PC-9 (cell line): ENCODE data around the gene CPAMD8. TPM values are rescaled to one million over a fixed set of nuclear protein-coding genes. Genes with fewer than 3 reads are reported as not detected.

Experiments used
- BruUV-seq: library from RNA; stranded (reverse); fragments of 400-500 nt; replicated peaks from 2 replicates; lab custom pipeline; 2021; lab: Mats Ljungman, UMichigan
- CTCF ChIA-PET: fragments of 300-600 bp; sonication (Branson Sonifier 250); formaldehyde crosslinking; loops from one replicate; lab custom pipeline; 2022; ENCODE audit warnings: antibody characterized with exemption; lab: Charles Lee
- POLR2A ChIA-PET: fragments of 300-600 bp; sonication (Branson Sonifier 250); formaldehyde crosslinking; loops from one replicate; lab custom pipeline; 2022; ENCODE audit warnings: antibody characterized with exemption; ENCODE audit not compliant: unreplicated experiment; lab: Charles Lee
- DNase-seq, 2 experiments: peaks; one replicate each; pipeline versions ENCODE4 v3.0.0 to v3.0.0-alpha.2; 2015 to 2022; ENCODE audit warnings: mixed read lengths in 1 of 2
- H2AFZ ChIP-seq: fragments of 200-600 bp; sonication (generic); 2 replicates; pipeline ENCODE4 v1.8.1; 2017; ENCODE audit warnings: antibody characterized with exemption
- H3F3A ChIP-seq: fragments of 200-600 bp; sonication (generic); 2 replicates; pipeline ENCODE4 v1.8.1; 2017; ENCODE audit warnings: antibody characterized with exemption, mild to moderate bottlenecking, low read depth; ENCODE audit not compliant: insufficient read depth
- H3K27ac ChIP-seq: fragments of 200-600 bp; sonication (generic); 2 replicates; pipeline ENCODE4 v1.6.1; 2016; ENCODE audit warnings: mixed run types
- H3K27me3 ChIP-seq: fragments of 200-600 bp; sonication (generic); 2 replicates; pipeline ENCODE4 v1.6.1; 2016; ENCODE audit warnings: low read depth, mixed run types; ENCODE audit not compliant: insufficient read depth
- H3K36me3 ChIP-seq: fragments of 200-600 bp; sonication (generic); 2 replicates; pipeline ENCODE4 v1.6.1; 2016; ENCODE audit warnings: low read depth, mixed run types
- H3K4me1 ChIP-seq: fragments of 200-600 bp; sonication (generic); replicated peaks from 2 replicates; pipeline ENCODE4 v1.6.1; 2016; ENCODE audit warnings: mixed run types; ENCODE audit not compliant: insufficient read depth
- H3K4me2 ChIP-seq: fragments of 200-600 bp; sonication (generic); 2 replicates; pipeline ENCODE4 v1.6.1; 2017; ENCODE audit warnings: mixed run types
- H3K4me3 ChIP-seq: fragments of 200-600 bp; sonication (generic); 2 replicates; pipeline ENCODE4 v1.6.1; 2016; ENCODE audit warnings: mixed run types
- H3K79me2 ChIP-seq: fragments of 200-600 bp; sonication (generic); 2 replicates; pipeline ENCODE4 v1.6.1; 2017; ENCODE audit warnings: low read depth, mixed run types
- H3K9me2 ChIP-seq: fragments of 200-600 bp; sonication (generic); 2 replicates; pipeline ENCODE4 v1.8.1; 2017; ENCODE audit warnings: mild to moderate bottlenecking; ENCODE audit not compliant: insufficient read depth
- H3K9me3 ChIP-seq: fragments of 200-600 bp; sonication (generic); 2 replicates; pipeline ENCODE4 v1.8.1; 2016; ENCODE audit warnings: low read depth; ENCODE audit not compliant: insufficient read depth
- H4K20me1 ChIP-seq: fragments of 200-600 bp; sonication (generic); 2 replicates; pipeline ENCODE4 v1.8.1; 2017; ENCODE audit not compliant: insufficient read depth
- CTCF ChIP-seq: fragments of 200-600 bp; sonication (generic); conservative IDR thresholded peaks from 2 replicates; pipeline ENCODE4 v1.6.1; 2017; ENCODE audit warnings: mixed run types, antibody characterized with exemption, mild to moderate bottlenecking, moderate library complexity
- EZH2 ChIP-seq: fragments of 200-600 bp; sonication (generic); IDR thresholded peaks from 2 replicates; pipeline ENCODE4 v1.8.0; 2017; ENCODE audit warnings: antibody characterized with exemption, low read depth
- intact Hi-C: fragments of 100-400 bp; cut with micrococcal nuclease; formaldehyde crosslinking; loops from one replicate; pipeline ENCODE4 v1.10.0; 2022; ENCODE audit not compliant: unreplicated experiment
- total RNA-seq: library from RNA; stranded (reverse); gene quantifications from 2 replicates; pipeline ENCODE4 v1.2.3, GENCODE V29; 2021

CPAMD8 gene
- total RNA-seq, 1 experiment from 2014 or later: 25.8 TPM

DNA sequence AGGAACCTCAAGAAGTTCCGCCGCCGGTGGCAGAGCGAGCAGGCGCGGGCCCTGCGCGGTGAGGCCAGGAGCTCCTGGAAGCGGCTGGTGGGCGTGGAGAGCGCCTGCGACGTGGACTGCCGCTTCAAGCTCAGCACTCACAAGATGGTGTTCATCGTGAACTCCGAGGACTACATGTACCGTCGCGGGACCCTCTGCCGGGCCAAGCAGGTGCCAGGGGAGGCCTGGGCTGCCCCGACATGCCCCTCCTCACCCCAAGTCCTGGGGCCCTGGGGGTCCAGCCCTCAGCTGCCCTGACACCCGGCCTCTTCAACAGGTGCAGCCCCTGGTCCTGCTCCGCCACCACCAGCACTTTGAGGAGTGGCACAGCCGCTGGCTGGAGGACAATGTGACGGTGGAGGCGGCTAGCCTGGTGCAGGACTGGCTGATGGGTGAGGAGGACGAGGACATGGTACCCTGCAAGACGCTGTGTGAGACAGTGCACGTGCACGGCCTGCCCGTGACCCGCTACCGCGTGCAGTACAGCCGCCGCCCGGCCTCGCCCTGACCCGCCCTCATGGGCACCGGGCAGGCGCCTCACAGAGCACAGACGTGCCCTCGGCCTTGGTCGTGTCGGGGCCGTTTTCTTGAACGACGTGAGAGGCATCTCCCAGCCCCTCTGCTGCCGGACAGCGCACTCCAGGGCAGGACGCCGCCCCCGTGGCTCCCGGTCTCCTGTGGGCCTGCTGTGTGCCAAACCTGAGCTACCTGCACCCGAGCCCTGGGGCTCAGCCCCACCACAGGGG, 148.2 kb downstream of the CPAMD8 start:
- H3K27me3 ChIP-seq: no peaks in the 10 kb centered on the region
- H3K27ac ChIP-seq: no peak overlapping the region
- no peak overlapping the region for H3K4me2 ChIP-seq
- H2AFZ ChIP-seq: no peak overlapping the region
- peaks cover 29% of the 10 kb centered on the region for H3K36me3 ChIP-seq
- ChIA-PET CTCF (no interaction called here), POLR2A (interaction anchor here (0.7 kb wide), 1 partner anchor 348 kb away, joined by 3 read pairs; no protein-coding TSS in a partner anchor)
- intact Hi-C loops: no loop called here
- peaks cover 3% of the 10 kb centered on the region; the same call in 1 of the 2 replicates for H4K20me1 ChIP-seq
- peaks cover 16% of the 10 kb centered on the region for H3K79me2 ChIP-seq
- H3K4me1 ChIP-seq: no peaks in the 10 kb centered on the region; the same call in 1 of the 2 replicates
- H3F3A ChIP-seq: peaks cover 10% of the 10 kb centered on the region; the same call in 1 of the 2 replicates
- BruUV-seq: no TSS peak
- TF ChIP-seq EZH2 (no peak), CTCF (no peak)
- no peak overlapping the region for H3K4me3 ChIP-seq
- H3K9me3 ChIP-seq: peaks cover 27% of the 10 kb centered on the region
- H3K9me2 ChIP-seq: no peaks in the 10 kb centered on the region
- DNase-seq: no peak

DNA sequence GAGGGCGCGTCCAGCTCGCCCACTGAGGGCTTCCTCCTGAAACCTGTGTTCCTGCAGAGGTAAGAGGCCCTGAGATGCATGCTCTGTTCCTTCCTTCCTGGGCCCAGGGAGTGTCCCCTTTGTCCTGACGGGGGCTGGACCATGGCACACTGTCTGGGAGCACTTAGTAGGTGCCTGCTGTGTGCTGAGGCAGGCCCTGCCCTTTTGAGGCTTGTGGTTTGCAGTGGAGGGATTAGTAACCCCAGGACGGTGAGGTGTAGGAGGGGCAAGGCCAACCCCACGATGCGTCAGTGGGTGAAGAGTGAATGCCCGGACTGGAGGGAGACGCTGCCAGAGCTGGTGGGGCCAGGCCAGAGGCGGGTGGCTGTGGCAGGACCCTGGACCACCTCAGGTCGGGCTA, 149.0 kb downstream of the CPAMD8 start:
- TF ChIP-seq EZH2: no peak
- no peak for TF ChIP-seq CTCF
- POLR2A ChIA-PET: no interaction called here
- Histone ChIP-seq H3K4me3 (no peak overlapping the region), H3K9me3 (peaks cover 19% of the 10 kb centered on the region), H3F3A (peaks cover 7% of the 10 kb centered on the region; the same call in 1 of the 2 replicates), H3K4me1 (no peaks in the 10 kb centered on the region; the same call in 1 of the 2 replicates), H3K36me3 (peaks cover 29% of the 10 kb centered on the region), H3K27ac (no peak overlapping the region), H3K9me2 (no peaks in the 10 kb centered on the region), H3K27me3 (no peaks in the 10 kb centered on the region), H4K20me1 (peaks cover 3% of the 10 kb centered on the region; the same call in 1 of the 2 replicates), H3K4me2 (no peak overlapping the region), H3K79me2 (peaks cover 16% of the 10 kb centered on the region), H2AFZ (no peak overlapping the region)
- CTCF ChIA-PET: no interaction called here
- no peak for DNase-seq
- intact Hi-C loops: no loop called here
- BruUV-seq: no TSS peak

DNA sequence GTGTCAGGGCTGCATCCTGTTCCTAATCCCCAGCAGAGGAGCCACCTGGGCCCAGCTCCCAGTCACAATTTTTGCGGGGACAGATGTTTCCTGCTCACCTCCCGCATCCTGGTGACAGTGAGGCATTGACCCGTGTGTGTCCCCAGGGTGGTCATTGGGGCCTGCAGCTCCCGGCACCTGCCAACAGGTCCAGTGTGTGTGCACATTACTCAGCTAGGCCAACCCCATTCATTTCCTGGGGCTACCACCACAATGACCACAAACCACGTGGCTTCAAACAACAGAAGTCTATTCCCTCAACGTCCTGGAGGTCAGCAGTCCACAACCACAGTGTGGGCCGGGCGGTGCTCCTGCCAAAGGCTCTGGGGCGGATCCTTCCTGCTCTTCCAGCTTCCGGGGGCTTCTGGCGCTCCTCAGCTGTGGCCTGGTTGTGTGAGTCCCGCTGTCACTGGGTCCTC, 149.7 kb downstream of the CPAMD8 start:
- peaks cover 31% of the 10 kb centered on the region for H3K36me3 ChIP-seq
- TF ChIP-seq CTCF: no peak
- no peak for TF ChIP-seq EZH2
- no peak overlapping the region for H3K27ac ChIP-seq
- peaks cover 3% of the 10 kb centered on the region; the same call in 1 of the 2 replicates for H4K20me1 ChIP-seq
- POLR2A ChIA-PET: no interaction called here
- no TSS peak for BruUV-seq
- H3K4me1 ChIP-seq: no peaks in the 10 kb centered on the region; the same call in 1 of the 2 replicates
- no peak overlapping the region for H2AFZ ChIP-seq
- peak; percentile 28 to 51 for DNase-seq
- intact Hi-C loops: no loop called here
- H3K27me3 ChIP-seq: no peaks in the 10 kb centered on the region
- no peak overlapping the region for H3K4me3 ChIP-seq
- H3F3A ChIP-seq: peaks cover 7% of the 10 kb centered on the region; the same call in 1 of the 2 replicates
- H3K4me2 ChIP-seq: no peak overlapping the region
- CTCF ChIA-PET: no interaction called here
- H3K9me3 ChIP-seq: peaks cover 13% of the 10 kb centered on the region; the same call in 1 of the 2 replicates
- no peaks in the 10 kb centered on the region for H3K9me2 ChIP-seq
- peaks cover 16% of the 10 kb centered on the region for H3K79me2 ChIP-seq
